GM18858 (cell line): ENCODE results near the gene SCGB3A2.
A peak's percentile ranks its signal among the peaks of the same experiment; 100 is the strongest.

Experiments used
- ATAC-seq: cut with Tn5 transposase; IDR thresholded peaks from one replicate; pipeline ENCODE4 v1.9.1; 2021; ENCODE audit not compliant: unreplicated experiment

Gene SCGB3A2

DNA sequence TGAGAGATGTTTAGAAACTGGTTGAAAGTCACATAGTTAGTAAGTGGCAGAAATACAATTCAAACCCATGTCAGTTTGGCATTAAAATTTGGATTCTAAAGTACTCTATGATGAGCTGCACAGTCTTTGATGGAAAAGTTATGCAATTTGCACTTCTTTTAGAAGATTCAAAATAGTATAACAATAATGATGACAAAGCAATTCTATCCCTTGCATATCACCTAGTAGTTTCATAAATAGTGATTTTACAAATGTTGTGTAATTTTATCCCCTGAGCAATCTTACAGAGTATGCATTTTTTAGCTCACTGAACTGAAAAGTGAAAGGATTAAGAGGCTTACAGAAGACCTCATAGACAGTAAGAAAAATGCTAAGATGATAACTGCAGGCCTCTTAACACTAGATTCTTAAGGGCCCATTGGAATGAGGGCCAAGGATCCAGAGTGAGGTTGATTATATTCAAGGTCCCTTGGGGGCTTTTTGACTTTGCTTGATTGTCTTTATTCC, 24.2 kb downstream of the SCGB3A2 start:
- no peak for ATAC-seq

DNA sequence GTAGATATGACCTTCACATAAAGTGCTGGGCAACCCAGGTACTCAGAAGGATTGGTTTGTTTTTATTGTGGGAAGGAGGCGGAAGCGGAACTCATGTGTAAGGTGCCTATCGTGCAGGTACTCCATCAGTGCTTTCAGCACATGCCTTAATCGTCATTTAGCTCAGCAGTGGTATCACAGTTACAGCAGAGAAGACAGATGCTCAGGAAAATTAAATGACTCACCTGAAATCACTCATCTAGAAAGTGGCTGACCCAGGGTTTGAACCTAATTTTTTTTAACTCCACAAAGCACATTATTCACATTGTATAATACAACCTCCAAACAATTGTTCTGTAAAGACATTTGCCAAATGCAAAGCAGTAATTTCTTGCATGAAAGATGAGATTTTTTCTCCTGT, 25.6 kb downstream of the SCGB3A2 start:
- ATAC-seq: no peak

DNA sequence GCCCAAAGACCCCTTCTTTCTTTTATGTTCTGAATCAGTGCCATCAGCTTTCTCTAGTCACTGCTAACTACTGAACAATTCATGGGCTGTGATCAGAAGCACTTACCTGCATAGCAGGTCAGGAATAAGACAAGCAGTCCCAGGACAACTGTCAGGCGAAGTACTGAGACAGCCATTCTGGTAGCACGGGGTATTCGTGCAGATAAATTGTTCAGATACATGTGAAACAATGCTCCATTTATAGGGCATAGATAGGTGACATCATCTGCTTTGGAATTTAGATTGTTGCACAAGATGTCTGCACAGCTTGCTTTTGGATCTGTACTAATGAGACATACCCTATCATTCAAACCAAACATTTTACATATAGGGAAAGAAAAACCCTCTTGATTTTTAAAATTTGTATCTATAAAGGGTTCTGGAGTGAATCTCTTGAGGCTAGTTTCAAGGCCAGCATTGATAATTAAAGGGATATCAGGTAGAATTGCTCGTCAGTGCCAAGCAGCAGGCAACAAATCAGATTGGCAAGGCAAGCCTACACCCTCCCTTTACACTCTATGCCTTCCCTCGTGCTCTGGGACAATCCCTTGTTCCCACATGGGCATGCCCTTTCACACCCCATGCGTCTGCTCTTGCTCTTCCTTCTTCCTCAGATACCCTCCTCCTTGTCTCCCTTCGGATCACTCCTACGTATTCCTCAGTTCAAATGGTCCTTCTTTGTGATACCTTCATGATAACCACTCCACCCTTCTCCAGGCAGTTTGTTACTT, 28.0 kb downstream of the SCGB3A2 start, which contains the start of gene C5orf46:
Gene C5orf46 (minus strand): TSS at position 213 of the 770 bp plus-strand sequence. CDS start 37 bp downstream, at position 176.
- no peak for ATAC-seq

DNA sequence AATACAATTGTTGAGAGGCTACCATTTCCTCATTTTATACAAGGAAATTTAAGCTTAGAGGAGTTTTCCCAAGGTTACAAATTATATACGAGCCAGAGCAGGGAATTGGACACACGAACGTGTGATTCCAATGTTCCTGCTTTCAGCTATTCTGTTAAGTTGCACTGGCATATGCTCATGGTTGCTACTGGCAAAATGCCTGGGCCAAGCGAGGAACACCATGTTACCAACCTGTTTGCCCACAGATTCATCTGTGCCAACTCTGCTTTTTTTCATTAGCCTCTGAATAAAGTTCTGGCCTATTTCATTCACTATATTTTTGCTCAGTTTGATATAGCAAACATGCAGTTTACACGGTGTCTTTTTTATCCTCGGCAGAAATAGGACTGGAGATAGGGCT, 32.9 kb downstream of the SCGB3A2 start:
- ATAC-seq: no peak

DNA sequence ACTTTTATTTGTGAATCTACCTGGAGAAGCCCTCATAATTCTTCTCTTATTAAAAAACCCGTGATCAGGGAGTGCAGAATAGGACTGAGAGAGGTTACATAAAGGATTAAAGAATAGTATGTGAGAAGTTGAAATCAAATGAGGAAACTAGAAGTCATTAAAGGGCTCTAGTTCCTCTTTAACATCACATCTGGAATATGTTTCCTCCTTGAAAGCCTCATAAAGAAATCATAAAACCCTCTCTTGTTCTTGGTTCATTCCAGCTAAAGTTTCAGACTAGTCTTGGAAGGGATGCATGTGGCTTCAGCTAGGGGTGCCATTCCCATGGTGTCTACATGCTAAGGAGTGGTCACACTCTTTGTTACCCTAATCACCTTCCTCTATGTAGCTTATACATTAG, 33.5 kb downstream of the SCGB3A2 start:
- no peak for ATAC-seq

DNA sequence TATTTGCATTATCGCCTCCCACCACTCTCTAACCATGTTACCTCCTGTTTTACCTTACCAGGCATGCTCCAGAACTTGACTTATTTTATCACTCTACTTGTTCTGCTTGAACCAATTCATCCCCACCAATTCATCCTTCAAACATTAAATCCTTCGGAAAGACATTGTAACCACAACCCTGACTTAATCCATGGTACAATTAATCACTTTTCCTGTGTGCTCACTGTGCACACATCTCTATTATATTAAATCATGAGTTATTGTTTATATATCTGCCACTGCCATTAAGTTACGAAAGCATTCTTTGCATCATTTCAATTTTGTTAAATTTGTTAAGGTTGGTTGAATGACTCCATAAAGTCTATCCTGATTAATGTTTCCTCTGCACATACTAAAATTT, 35.3 kb downstream of the SCGB3A2 start:
- ATAC-seq: no peak

DNA sequence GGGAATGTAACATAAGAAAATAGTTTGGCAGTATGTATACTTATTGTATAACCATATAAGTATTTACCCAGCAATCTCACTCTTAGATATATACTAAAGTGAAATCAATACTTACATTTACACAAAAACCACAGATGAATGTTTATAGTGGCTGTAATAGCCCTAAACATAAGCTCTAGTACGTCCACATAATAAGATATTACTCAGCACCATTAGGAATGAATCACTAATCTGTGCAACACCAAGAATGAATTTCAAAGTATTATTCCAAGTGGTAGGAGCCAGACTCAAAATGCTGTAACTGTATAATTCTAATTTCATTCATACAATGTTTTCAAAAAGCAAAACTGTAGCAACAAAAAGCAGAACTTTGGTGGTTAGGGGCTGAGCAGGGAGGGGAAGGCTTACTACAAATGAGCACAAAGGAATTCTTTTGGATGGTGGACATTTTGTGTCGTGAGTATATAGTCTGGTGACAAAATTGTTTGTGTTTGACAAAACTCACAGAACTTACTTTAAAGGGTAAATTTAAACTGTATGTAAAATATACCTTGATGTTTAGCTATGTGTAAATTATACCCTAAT, 39.7 kb downstream of the SCGB3A2 start:
- no peak for ATAC-seq

DNA sequence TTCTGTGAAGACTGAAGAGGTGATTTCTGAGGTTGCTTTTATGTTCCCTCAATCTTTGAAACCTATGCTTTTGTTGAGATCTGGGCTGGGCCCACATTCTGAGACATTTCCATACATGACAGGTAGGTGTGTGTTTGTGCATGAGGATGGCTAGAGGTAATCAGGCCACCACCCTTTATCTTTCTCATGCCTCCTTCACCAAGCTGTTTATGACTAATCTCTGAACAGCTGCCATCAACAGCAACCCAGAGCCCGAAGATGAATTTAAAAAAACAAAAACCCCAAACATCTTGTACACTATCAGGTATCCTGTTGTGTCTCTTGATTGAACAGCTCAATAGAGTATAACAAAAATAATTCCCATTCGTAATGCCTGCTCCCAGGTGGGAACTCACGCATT, 40.4 kb downstream of the SCGB3A2 start:
- ATAC-seq: no peak

DNA sequence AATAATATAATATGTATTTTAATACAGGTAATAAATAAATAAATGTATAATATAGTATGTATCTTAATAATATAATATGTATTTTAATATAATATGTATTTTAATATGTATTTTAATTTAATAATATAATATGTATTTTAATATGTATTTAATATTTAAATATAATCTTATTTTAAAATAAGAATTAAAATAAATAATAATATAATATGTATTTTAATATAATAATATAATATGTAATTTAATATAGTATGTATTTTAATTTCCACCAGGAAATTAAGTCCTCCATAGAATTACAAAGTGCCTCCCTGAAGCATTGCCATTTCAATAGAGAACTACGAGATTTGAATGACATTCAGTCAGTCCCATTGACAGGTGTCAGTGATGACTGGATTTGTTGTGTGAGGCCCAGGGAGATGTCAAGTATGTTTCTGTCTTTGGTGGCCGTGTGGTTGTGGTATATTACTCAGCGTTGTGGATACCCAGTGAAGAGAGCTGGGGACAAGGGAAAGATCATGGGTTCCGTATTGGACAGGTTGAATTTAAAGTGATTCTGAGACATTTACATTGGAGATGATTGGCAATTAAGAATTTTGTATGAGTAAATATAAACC, 42.0 kb downstream of the SCGB3A2 start:
- ATAC-seq: no peak

DNA sequence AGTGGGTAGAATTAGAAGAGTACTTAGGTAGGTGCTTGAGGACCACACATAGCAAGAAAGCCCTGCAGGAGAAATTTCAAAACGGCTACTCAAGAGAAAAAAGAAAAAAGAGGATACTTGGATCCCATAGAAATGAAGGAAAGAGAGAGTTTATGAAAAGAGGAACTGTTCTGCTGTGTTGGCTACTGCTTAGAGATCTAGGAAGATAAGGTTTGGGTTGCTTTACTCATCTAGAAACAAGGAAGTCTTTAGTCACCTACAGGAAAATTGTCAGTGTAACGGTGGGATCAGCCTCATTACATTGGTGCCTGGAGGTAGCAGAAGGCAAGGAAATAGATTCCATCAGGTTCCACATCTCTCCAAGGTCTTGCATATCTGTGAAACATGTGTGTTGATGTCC, 42.6 kb downstream of the SCGB3A2 start:
- ATAC-seq: no peak

DNA sequence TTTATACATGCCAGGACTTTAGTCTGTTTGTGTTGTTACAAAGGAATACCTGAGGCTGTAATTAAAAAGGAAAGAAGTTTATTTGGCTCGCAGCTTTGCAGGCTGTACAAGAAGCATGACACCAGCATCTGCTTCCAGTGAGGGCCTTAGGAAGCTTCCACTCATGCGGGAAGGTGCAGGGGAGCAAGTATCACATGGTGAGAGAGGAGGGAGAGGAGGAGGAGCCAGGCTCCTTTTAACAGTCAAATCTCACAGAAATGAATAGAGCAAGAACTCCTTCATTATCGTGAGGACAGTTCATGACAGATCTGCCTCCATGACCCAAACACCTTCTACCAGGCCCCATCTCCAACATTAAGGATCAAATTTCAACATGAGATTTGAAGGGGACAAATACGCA, 46.5 kb downstream of the SCGB3A2 start:
- no peak for ATAC-seq

DNA sequence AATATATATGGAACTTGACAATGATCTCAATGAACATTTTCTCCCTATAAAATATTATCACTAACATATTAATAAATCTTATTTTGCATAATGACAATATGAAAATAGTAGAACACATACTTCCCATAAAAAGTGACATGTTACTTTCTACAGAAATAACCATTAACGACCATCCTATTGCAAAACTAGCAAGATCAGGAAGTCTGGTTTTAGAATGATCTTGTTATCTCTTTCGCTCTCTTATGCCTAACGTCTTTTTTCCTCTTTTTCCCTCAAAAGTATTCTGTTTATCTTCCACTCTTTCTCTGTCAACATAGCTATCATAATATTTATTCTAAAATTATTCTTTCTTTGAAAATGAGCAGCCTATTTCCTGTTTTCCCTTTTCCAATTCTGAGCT, 49.4 kb downstream of the SCGB3A2 start:
- ATAC-seq: no peak

DNA sequence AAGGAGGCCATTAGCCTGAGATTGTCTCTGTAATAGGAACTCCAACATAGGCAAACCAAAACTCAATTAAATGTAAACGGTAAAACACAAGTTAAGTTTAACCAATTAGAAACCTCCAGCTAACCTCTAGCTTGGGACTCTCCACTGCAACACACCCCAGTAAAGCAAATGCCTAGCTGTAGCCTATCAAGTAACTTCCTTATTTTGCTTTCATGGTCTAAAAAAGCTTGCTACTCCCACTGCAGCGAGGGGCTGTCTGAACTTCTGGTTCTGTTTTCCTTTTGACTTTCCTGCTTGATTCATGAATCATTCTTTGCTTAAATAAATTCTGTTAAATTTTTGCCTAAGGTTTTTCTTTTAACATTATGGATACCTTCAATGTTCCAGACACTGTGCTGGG, 52.3 kb downstream of the SCGB3A2 start:
- ATAC-seq: peak; percentile 88
